BLaER1 (cell line): ENCODE results near the gene TTC39C.

Experiments used
- H3K27ac ChIP-seq: shearing (Covaris generic); formaldehyde crosslinking; 2 replicates; pipeline ENCODE4 v1.8.1; 2022
- H3K27me3 ChIP-seq: shearing (Covaris generic); formaldehyde crosslinking; 2 replicates; pipeline ENCODE4 v1.8.1; 2022
- H3K36me3 ChIP-seq: shearing (Covaris generic); formaldehyde crosslinking; 2 replicates; pipeline ENCODE4 v1.8.1; 2022
- H3K4me1 ChIP-seq: shearing (Covaris generic); formaldehyde crosslinking; 2 replicates; pipeline ENCODE4 v1.8.1; 2022
- H3K4me2 ChIP-seq: shearing (Covaris generic); formaldehyde crosslinking; 2 replicates; pipeline ENCODE4 v1.8.1; 2022
- H3K4me3 ChIP-seq: shearing (Covaris generic); formaldehyde crosslinking; 2 replicates; pipeline ENCODE4 v1.8.1; 2022
- H3K9ac ChIP-seq: shearing (Covaris generic); formaldehyde crosslinking; 2 replicates; pipeline ENCODE4 v1.8.1; 2022
- H3K9me3 ChIP-seq: shearing (Covaris generic); formaldehyde crosslinking; 2 replicates; pipeline ENCODE4 v1.8.1; 2022
- H4K20me1 ChIP-seq: shearing (Covaris generic); formaldehyde crosslinking; 2 replicates; pipeline ENCODE4 v1.8.1; 2022
- Cebpa-rat ChIP-seq: shearing (Covaris generic); IDR thresholded peaks from 2 replicates; pipeline ENCODE4 v1.8.1; 2022

The TTC39C gene

DNA sequence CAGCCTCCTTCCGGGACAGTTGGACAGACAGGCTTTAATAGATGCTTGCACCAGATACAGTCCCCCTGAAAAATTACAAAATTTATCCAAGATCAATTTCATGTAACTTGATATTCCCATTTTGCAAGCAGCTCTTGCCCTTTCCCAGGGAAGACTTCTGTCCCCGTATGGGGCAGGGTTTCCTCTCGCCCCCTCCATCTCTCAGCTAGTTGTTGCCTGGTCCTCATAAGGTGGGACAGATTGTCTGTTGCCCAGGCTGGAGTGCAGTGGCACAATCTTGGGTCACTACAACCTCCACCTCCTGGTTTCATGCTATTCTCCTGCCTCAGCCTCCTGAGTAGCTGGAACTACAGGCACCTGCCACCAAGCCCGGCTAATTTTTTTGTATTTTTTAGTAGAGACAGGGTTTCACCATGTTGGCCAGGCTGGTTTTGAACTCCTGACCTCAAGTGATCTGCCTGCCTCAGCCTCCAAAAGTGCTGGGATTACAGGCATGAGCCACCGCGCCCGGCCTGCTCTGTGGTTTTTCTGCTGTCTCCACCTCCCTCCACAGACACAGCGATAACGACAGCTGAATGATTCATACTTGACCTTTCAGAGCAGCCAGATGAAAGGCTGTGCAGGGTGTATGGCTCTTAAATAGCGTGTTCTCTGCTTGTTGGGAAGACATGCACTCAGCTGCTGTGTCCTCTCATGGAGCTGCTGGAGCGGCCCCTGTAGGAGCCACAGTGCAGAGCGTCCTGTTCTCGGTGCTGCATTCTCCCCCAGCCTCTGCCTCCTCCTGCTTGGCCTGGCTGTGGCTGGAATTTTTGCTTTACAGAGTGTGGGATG lies 61.4 kb downstream of the TTC39C start:
- Histone ChIP-seq H3K9ac (no peak overlapping the region), H3K36me3 (peaks cover 75% of the 10 kb centered on the region), H4K20me1 (no peaks in the 10 kb centered on the region), H3K4me1 (no peaks in the 10 kb centered on the region), H3K27me3 (no peaks in the 10 kb centered on the region), H3K27ac (no peak overlapping the region), H3K9me3 (peaks cover 10% of the 10 kb centered on the region; the same call in 1 of the 2 replicates), H3K4me3 (no peak overlapping the region), H3K4me2 (no peak overlapping the region)
- TF ChIP-seq Cebpa-rat = no peak

- H3K27me3 ChIP-seq = no peaks in the 10 kb centered on the region
- H4K20me1 ChIP-seq = no peaks in the 10 kb centered on the region
- no peak overlapping the region for H3K27ac ChIP-seq
- peaks cover 10% of the 10 kb centered on the region; the same call in 1 of the 2 replicates for H3K9me3 ChIP-seq
- no peaks in the 10 kb centered on the region for H3K4me1 ChIP-seq
- no peak overlapping the region for H3K4me3 ChIP-seq
- H3K9ac ChIP-seq = no peak overlapping the region
- H3K36me3 ChIP-seq = peaks cover 74% of the 10 kb centered on the region
- no peak for TF ChIP-seq Cebpa-rat
- no peak overlapping the region for H3K4me2 ChIP-seq
These were observed 62.4 kb downstream of the TTC39C start for GRCh38 chr18:24076950-24077349.

- Histone ChIP-seq H3K9me3 (peaks cover 10% of the 10 kb centered on the region; the same call in 1 of the 2 replicates), H3K4me3 (no peak overlapping the region), H4K20me1 (no peaks in the 10 kb centered on the region), H3K9ac (no peak overlapping the region), H3K27me3 (no peaks in the 10 kb centered on the region), H3K4me2 (no peak overlapping the region), H3K27ac (no peak overlapping the region), H3K4me1 (no peaks in the 10 kb centered on the region), H3K36me3 (peaks cover 74% of the 10 kb centered on the region)
- no peak for TF ChIP-seq Cebpa-rat
These were observed 63.8 kb downstream of the TTC39C start for GRCh38 chr18:24078391-24078790.

GRCh38 chr18:24080861-24081260 lies 66.3 kb downstream of the TTC39C start:
- no peak for TF ChIP-seq Cebpa-rat
- no peaks in the 10 kb centered on the region for H3K4me1 ChIP-seq
- H3K27ac ChIP-seq = no peak overlapping the region
- H3K9me3 ChIP-seq = no peaks in the 10 kb centered on the region
- H3K27me3 ChIP-seq = no peaks in the 10 kb centered on the region
- H3K4me2 ChIP-seq = no peak overlapping the region
- no peaks in the 10 kb centered on the region for H4K20me1 ChIP-seq
- no peak overlapping the region for H3K4me3 ChIP-seq
- peaks cover 78% of the 10 kb centered on the region for H3K36me3 ChIP-seq
- no peak overlapping the region for H3K9ac ChIP-seq

GRCh38 chr18:24083550-24083949 lies 69.0 kb downstream of the TTC39C start:
- Histone ChIP-seq H3K4me2 (no peak overlapping the region), H3K4me3 (no peak overlapping the region), H3K9ac (no peak overlapping the region)

DNA sequence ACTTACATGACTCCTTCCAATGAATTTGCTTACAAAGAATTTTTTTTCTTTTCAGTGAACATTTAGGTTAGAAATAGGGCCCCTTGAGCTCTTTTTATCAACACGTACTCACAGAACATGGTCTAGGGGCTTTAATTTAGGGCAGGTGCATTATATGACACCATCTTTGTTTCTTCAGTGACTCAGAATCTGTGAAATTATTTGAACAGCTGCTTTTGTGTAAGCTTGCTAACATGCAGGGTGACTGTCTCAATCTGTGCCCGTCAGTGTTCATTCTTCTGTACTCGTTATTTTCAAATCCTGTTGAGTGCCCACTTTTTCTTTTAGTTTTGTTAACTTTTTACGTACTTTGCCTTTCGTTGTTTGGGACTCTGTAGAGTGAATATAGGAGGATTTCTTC lies 71.5 kb downstream of the TTC39C start:
- Histone ChIP-seq H4K20me1 (no peaks in the 10 kb centered on the region), H3K4me3 (no peak overlapping the region), H3K4me1 (no peaks in the 10 kb centered on the region), H3K36me3 (peaks cover 79% of the 10 kb centered on the region), H3K9me3 (peaks cover 4% of the 10 kb centered on the region), H3K27ac (no peak overlapping the region), H3K4me2 (no peak overlapping the region), H3K27me3 (no peaks in the 10 kb centered on the region), H3K9ac (no peak overlapping the region)
- TF ChIP-seq Cebpa-rat = no peak

More at GRCh38 chr18:24083550-24083949, 69.0 kb downstream of the TTC39C start:
- Histone ChIP-seq H3K4me1 (no peaks in the 10 kb centered on the region), H3K27ac (no peak overlapping the region), H3K27me3 (no peaks in the 10 kb centered on the region), H3K36me3 (peaks cover 83% of the 10 kb centered on the region), H4K20me1 (no peaks in the 10 kb centered on the region), H3K9me3 (no peaks in the 10 kb centered on the region)
- TF ChIP-seq Cebpa-rat = no peak

DNA sequence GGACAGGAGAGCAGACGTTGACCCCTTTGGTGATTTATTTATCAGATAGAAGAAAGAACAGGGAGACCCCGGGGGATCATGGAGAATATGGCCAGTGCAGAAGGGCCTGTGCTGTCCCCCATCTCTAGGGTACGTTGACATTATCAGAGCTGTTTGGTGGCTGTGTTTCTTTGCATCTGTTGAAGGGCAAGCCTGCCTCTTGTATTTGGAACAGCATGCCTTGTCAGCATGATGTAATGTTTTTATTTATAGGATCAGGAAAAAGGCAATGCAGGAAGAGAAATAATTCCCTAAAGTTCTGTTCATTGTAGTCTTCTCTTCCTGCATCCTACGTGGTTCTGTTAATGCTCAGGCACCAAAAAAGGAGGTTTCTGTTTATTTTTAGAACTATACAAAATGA lies 74.5 kb downstream of the TTC39C start:
- H3K36me3 ChIP-seq = peaks cover 84% of the 10 kb centered on the region
- H4K20me1 ChIP-seq = no peaks in the 10 kb centered on the region
- H3K27me3 ChIP-seq = no peaks in the 10 kb centered on the region
- H3K4me1 ChIP-seq = peaks cover 8% of the 10 kb centered on the region
- H3K4me2 ChIP-seq = no peak overlapping the region
- peaks cover 15% of the 10 kb centered on the region for H3K9me3 ChIP-seq
- no peak overlapping the region for H3K27ac ChIP-seq
- H3K4me3 ChIP-seq = no peak overlapping the region
- no peak overlapping the region for H3K9ac ChIP-seq
- no peak for TF ChIP-seq Cebpa-rat

- Histone ChIP-seq H3K36me3 (peaks cover 84% of the 10 kb centered on the region), H4K20me1 (no peaks in the 10 kb centered on the region), H3K4me3 (no peak overlapping the region), H3K27me3 (no peaks in the 10 kb centered on the region), H3K9me3 (peaks cover 15% of the 10 kb centered on the region), H3K4me1 (peaks cover 14% of the 10 kb centered on the region), H3K27ac (no peak overlapping the region), H3K9ac (no peak overlapping the region), H3K4me2 (no peak overlapping the region)
- TF ChIP-seq Cebpa-rat = no peak
These were observed 75.2 kb downstream of the TTC39C start for GRCh38 chr18:24089515-24090337.

- Histone ChIP-seq H3K4me3 (no peak overlapping the region), H3K36me3 (peaks cover 86% of the 10 kb centered on the region), H3K27ac (no peak overlapping the region), H4K20me1 (no peaks in the 10 kb centered on the region), H3K9me3 (peaks cover 25% of the 10 kb centered on the region), H3K9ac (no peak overlapping the region), H3K27me3 (no peaks in the 10 kb centered on the region), H3K4me2 (no peak overlapping the region), H3K4me1 (peaks cover 20% of the 10 kb centered on the region)
- TF ChIP-seq Cebpa-rat = no peak
These were observed 76.3 kb downstream of the TTC39C start for GRCh38 chr18:24090876-24091275.

- Histone ChIP-seq H3K4me2 (peak overlapping the region; percentile 74), H3K27ac (peak overlapping the region; percentile 16; the same call in 1 of the 2 replicates), H3K4me1 (peaks cover 20% of the 10 kb centered on the region), H4K20me1 (no peaks in the 10 kb centered on the region), H3K4me3 (no peak overlapping the region), H3K9ac (no peak overlapping the region), H3K27me3 (no peaks in the 10 kb centered on the region), H3K9me3 (peaks cover 44% of the 10 kb centered on the region), H3K36me3 (peaks cover 78% of the 10 kb centered on the region)
- no peak for TF ChIP-seq Cebpa-rat
These were observed 80.0 kb downstream of the TTC39C start for GRCh38 chr18:24094561-24094960.
